Stimulated activated CD8-positive, alpha-beta memory T cell treated with anti-CD3 and anti-CD28 coated beads, Interleukin-7, amount 100 ng/mL, for 1 hour (primary cell): ENCODE results near the gene LMAN2.
"Not testable (repeated sequence)": the region's sequence is repeated elsewhere in the genome, so short reads cannot be mapped to it uniquely, and the experiment has no call there.

ENCODE experiments used
- DNase-seq, 2 donors: peaks; one replicate each; pipeline ENCODE4 v3.0.0-alpha.2; 2020; ENCODE audit warnings: low read depth in 2 of 2

The LMAN2 gene

DNA sequence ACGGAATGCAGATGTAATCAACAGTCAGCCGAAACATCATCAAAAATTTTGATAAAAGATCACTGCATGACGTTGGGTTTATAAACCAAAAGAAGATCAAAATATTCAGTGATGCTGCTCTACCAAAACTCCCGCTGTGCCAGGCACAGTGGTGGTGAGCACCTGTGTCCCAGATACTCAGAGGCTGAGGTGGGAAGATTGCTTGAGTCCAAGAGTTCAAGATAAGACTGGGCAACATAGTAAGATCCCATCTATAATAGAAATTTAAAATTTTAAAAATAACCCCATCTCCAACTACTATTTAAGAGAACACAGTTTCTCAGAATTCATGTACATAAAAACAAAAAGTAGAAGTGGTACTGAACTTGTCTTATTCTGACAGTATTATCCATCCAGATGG, 3.8 kb downstream of the LMAN2 start:
- no peak for DNase-seq

DNA sequence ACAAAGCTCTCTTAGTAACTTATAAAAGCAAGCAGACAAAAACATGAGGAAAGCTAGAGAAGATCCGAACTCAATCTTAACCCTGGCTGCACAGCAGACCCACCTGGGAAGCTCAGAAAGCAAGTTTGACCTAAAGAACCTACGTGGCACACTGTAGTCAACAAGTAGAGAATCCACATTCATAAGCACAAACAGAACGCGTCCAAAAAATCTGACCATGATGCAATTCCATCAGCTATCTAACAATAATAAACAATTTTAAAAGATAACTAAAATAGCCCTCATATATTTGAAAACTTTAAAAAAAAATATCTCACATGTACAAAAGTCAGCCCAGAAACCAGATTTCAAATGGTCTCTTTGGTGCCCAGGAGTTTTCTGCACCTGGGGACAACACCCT, 4.6 kb downstream of the LMAN2 start:
- no peak for DNase-seq

DNA sequence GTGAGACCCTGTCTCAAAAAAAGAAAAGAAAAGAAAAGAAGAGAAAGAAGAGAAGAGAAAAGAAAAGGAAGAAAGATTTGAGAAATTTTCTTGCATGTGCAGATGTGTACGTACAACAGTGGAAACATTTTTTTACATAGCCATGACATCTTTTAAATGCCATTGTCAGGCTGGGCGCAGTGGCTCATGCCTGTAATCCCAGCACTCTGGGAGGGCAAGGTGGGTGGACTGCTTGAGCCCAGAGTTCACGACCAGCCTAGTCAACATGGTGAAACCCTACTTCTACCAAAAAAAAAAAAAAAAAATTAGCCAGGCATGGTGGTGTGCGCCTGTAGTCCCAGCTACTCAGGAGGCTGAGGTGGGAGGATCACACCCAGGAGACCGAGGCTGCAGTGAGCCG, 6.6 kb downstream of the LMAN2 start:
- DNase-seq: no peak

DNA sequence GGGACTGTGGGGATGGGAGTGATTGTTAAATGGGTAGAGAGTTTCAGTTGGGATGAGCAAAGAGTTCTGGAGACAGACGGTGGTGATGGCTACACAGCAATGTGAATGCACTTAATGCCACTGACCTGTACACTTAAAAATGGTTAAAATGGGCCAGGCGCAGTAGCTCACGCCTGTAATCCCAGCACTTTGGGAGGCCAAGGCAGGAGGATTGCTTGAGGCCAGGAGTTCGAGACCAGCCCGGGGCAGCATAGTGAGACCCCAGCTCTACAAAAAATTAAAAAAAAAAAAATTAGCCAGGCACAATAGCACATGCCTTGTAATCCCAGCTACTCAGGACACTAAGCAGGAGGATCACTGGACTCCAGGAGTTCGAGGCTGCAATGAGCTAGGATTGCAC, 7.7 kb downstream of the LMAN2 start:
- no peak for DNase-seq

DNA sequence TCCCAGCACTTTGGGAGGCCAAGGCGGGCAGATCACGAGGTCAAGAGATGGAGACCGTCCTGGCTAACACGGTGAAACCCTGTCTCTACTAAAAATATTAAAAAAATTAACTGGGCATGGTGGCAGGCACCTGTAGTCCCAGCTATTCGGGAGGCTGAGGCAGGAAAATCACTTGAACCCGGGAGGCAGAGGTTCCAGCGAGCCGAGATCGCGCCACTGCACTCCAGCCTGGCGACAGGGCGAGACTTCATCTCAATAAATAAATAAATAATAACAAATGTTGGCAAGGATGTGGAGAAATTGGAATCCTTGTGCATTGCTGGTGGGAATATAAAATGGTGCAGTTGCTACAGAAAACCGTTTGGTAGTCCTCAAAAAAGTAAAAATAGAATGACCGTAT, 8.5 kb downstream of the LMAN2 start:
- not testable (repeated sequence) for DNase-seq

DNA sequence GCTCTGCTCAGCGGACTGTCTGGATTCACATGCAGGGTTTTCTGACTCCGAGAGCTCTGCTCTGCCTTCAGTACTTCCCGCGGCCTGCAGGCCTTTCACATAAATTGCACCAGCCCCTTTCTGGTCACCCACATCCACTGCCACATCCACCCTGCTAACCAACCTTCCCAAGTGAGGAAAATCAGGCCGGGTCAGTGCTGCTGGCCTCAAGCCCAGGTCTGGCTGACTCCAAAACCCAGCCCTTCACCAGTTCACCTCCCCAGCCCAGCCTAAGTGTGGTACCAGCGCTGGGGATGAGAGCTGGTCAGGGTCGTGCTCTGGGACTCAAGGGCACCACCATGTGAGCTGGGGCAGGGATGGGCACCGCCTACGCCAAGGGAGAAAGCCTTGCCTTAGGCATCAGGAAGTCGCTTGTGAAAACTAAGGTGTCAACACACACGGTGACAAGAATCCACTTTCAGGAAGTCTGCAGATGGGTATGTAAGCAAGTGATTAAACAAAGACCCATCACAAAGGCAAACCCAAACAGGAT, 12.3 kb downstream of the LMAN2 start:
- no peak for DNase-seq

DNA sequence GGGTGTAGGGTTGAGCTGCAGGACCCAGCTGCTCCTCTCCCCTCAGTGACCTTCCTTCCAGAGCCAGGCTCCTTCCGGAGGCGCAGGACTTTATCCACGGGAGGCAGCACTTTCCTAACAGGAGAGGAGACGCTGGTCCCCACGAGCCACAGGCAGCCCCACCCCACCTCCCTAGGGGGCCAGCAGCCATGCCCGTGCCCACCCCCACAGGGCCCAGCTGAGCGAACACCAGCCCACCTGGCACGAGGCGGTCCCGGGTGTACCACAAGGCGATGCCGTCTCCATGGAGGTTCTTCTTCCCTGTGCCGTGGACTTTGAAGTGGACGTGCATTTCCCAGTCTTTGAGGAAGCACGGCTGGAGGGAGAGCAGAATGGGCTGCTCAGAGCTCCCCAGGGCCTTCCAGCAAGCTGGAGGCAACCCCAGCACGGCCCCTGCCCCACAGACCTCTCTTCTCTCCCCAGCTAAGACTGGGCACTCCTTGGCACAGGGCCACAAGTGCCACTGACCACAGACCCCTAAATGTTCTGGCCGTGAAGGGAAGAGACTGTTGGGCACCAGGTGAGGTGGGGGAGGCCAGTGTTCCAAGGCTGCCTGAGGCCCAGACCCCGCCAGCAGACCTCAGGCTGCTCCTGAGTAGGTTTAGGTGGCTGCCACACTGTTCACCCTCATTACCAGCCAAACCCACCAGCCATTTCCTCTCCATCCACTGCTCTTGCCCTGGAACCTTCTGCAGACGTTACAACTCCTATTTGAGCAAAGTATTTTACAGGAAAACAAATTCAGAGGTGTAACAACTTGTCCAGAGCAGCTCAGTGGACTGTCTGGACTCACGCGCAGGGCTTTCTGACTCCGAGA, 13.0 kb downstream of the LMAN2 start:
- DNase-seq: no peak

DNA sequence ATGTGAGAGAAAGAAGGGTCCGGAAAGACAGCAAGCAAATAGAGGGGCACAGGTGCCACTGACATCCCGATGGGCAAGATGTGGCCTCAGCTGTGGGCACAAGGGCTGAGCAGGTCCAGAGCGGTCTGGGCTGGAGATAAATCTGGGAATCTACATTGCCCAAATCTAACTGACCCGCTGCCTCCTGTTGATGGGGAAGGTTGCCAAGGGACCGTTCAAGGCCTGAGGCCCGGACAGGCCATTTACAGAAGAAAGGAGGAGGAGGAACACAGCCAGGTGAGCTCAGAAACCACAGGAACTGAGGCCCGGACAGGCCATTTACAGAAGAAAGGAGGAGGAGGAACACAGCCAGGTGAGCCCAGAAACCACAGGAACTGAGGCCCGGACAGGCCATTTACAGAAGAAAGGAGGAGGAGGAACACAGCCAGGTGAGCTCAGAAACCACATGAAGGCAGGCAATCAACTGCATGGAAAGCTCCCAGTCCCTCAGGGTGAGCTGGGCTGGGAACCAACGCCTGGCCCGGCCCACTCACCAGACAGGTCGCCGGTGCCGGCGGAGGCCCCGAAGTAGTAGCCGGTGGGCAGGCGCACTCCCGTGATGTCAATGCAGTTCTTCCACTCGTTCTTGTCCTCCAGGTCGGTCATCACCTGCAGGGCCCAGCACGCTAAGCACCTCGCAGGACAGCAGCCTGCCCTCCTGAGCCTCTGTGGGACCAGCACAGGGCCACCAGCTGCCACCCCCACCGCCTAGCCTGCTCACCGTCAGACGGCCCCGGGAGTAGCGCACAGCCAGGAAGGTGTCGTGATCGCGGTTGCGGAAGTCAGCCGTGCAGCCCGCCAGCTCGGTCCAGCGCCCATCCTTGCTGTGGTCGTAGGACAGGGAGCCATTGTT, 14.6 kb downstream of the LMAN2 start:
- DNase-seq: no peak

DNA sequence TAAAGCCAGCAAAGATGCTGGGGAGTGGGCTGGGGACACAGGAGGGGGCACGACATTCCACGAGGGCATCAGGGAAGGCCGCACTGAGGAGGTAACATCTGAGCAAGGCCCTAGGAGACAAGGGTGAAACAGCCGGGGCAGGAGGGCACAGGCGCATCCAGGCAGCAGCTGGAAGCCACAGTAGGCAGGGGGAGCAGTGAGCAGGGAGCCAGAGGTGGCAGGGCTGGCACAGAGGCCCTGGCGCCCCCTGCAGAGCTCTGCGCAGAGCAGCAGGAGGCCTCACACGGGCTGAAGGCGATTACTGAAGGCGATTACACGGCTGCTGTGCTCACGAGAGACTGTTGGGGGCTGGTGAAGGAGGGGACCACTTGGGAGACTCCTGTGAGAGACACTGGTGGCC, 15.4 kb downstream of the LMAN2 start:
- DNase-seq: no peak

DNA sequence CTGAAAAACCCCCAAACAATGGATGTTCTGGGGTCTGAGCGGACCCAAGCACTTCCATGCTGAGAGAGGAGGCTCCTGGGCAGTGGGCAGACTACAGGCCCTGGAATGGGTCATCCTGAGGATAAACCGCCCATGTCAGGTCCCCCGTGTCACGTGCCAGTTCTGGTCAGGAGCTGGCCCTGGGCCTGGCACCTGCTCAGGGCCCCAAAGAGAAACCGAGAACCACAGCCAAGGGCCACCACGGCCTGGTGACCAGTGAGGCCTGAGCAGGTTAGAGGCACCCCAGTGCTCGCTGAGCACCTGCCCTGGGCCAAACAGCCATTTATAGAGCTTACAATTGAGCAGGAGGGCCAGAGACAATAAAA, 15.8 kb downstream of the LMAN2 start:
- no peak for DNase-seq

DNA sequence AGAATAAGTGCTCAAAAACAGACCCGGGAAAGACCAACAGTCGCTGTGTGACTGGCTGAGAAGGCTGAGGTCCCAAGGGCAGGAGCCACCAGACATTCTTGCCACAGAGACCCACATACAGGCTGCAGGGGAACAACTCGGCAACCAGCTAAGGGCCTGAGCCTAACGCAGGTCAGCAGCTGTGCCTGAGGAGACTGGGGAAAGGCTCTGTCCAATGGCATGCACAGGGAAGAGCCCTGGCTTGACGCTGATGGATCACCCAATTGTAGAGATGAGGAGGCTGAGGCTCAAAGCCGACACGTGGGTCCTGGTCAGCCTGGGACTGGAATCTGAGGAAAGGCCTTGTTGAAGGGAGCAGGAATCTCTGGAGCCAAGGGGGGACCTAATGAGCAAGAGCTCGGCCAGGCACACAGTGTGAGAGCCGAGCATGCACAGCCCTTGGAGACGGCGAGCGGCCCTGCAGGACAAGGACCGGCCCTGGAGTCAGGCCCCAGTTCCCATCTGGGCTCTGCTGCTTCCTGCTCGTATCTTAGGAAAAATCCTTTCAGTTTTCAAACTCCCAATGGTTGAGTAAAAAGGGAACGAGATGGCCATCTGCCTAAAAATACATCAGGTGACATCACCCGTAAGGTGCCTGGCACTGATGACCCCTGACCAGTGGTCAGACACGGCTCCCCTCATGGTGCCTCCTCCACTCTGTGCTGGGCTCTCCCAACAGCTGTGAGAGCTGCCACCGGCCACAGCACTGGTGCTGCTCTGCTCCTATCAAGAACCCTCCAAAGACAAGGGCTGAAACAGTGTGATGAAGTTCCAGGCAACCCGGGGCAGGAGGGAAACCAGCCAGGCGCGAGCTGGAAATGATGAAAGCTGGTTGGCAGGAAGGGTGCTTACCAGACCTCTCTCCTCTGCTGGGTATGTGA, 16.4 kb downstream of the LMAN2 start:
- DNase-seq: no peak

DNA sequence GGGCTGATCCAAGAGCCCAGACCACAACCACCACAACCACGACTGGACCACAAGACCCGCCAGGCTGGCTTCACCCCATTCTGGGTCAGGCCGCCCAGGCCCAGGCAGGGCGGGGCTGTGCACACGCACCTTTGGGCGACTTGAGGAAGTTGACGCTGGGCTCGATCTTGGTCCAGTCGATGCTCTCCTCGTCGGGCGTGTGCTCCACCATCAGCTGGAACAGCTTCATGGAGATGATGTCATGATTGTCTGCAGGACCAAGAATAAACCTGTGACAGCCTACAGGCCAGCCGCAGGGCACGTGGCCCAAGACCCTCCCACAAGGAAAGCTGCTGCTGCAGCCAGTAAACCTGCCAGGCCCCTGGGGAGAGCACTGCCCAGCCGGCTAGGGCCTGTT, 17.3 kb downstream of the LMAN2 start:
- DNase-seq: no peak

DNA sequence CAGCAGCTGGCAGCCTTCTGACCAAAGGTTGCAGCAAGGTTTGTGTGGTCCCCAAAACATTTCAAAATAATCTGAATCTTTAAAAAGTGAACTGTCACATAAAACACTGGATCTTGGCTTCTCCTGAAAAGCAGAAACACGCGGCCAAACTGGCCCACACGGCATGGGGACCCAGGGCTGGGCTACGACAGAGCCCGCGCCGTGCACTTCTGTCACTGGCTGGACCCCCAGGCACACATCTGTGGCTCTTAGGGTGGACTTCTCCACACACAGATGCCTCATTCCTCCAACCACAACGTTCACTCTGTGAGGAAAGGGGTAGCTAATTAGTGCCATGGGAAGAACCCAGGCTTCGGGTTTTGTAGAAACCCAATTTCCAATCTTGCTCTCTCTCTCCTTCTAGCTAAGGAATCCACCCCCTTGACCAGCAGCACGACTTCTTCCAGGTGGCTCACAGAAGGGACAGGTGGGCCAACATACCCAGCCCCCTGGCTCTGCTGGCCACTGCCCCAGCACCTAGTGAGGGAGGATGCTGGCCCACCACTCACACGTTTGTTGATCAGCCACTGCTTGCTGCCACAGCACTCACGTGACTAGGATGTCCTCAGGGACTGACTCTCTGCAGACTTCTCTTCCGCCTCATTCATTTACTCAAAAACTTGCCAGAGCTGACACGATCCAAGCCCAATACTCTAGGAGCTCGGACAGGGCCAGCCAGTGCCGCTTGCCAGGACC, 17.9 kb downstream of the LMAN2 start:
- no peak for DNase-seq

DNA sequence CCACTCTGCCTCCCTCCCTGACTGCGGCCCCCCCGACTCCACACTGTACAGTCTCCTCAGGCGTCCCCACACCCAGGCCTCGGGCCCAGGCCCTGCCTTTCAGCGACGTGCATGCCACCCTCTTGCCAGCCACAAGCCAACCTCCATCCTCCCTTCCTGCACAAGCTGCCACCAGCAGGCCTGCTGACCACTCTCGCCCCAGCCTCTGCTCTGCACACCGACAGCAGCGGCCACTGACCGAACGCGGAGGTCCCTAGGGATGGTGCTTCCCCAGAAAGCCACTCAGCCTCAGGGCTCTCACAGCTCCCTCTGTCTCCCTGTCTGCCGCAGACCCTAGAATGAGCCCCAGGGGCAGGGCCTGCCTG, 18.6 kb downstream of the LMAN2 start:
- no peak for DNase-seq

DNA sequence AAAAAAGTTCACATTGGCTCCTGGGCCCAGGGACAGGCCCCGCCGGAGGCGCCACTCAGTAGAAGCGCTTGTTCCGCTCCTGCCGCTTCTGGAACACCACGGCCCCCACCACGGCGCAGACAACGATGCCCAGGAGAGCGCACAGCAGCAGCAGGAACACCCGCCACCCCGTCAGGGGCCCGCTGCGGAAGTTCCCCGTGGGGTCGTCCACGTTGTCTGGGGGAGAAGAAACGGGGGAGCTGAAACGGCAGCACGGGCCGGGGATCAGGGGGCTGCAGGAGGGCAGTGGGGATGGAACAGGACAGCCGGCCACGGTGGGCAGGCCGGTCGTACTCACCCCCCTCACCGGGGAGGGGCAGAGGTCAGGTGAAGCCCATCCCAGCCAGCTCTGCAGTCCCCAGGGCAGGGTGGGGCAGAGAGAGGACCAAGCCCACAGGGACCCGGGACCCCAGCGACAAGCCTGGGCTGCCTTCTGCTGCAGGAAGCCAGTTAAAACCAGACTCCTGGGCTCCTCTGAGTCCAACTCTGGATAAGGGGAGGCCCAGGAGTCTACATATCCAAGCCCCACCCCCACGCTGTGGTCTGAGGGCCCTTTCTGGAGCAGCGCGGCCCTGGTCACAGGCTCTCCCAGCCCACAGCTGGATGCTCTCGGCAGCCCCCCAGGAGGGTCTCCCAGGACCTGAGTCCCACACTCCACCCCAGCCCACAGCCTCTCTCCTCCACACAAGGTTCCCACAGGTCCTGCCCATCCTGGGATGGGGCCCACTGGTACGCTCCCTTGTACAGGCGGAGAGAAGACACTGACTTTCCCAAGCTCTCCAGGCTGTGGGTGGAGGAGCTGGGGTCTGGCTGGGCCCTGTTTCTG, 19.2 kb downstream of the LMAN2 start:
- no peak for DNase-seq

DNA sequence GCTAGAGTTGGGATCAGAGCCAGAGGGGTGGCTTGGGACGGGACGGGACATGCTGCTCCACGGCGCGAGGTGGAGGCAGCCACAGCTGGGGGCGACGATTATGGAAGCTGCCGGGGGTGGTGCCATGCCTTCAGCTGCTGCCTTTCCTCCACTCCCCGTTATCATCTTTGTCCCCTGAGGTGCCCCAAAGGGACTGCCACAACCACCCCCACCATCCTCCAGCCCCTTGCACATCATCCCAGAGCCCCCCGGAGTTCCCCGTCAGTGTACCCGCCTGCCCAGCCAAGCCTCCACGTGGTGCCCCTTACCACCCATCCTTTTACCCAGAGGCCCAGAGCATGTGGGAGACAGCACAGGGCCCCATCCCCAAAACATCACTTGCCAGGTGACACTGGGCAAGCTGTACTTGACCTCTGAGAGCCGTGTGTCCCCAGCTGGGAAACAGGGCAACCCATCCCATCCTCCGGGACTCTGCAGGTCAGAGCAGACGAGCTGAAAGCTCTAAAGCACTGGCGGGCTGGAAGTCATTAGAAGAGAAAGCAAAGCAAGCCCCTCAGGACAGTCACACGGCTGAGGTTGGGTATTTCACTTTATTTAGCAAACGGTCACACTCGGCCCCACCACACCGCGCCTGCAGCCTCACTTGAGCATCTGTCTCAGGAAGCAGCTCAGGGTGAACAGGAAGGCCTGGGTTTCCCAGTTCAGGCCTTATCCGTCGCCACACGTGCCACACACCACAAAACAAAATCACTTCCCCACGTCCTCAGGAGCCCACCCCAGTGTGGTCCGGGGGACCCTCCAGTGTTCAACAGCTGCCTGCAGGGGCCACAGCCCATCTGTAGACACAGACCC, 20.3 kb downstream of the LMAN2 start:
- no peak for DNase-seq

DNA sequence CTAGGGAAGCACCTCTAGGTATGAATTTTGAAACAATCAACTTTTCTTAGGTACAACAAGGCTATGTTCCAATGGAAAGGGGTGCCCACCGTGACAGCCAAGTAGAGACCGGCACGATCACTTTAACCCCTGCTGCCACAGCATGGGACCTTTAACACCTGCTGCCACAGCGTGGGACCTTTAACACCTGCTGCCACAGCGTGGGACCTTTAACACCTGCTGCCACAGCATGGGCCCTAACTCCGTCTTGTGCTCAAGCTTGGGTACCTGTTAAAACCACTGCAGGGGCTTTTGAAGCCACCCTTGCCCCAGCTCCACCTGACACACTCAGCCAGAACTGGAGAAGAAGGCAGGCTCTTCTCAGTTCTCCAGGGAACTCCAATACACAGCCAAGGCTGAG, 21.6 kb downstream of the LMAN2 start:
- DNase-seq: no peak

DNA sequence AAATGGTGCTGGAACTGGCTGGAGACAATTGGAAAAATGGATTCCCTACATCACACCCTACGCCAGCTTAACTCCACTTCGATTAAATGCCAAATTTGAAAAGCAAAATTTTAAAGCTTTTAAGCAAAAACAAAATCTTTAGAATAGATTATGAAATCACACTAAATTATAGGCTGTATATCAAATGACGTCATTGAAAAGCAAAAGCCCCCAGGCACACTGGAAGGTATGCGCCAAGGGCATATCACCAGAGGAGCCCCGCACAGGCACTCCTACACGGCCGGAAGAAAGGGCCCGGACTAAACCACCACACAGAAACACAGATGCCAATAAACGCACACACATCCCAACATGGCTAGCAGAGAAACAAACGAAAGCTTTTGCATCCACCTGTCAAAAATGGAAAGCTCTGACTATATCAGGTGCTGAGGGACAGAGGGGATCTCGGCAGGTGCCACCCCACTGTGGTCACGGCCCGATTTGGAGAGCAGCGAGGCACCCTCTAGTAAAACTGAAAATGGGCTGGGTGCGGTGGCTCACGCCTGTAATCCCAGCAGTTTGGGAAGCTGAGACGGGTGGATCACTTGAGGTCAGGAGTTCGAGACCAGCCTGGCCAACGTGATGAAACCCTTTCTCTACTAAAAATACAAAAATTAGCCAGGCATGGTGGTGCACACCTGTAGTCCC, 22.8 kb downstream of the LMAN2 start:
- DNase-seq: no peak
